SKM-1 treated with dmso at 0.1 percent for 144 hours (cell line): ENCODE measurements around the gene HOXB4.

Experiments
- DNase-seq: peaks from one replicate; lab custom pipeline; 2025; ENCODE audit not compliant: unreplicated experiment; lab: John Stamatoyannopoulos, UW

The HOXB4 gene

DNA sequence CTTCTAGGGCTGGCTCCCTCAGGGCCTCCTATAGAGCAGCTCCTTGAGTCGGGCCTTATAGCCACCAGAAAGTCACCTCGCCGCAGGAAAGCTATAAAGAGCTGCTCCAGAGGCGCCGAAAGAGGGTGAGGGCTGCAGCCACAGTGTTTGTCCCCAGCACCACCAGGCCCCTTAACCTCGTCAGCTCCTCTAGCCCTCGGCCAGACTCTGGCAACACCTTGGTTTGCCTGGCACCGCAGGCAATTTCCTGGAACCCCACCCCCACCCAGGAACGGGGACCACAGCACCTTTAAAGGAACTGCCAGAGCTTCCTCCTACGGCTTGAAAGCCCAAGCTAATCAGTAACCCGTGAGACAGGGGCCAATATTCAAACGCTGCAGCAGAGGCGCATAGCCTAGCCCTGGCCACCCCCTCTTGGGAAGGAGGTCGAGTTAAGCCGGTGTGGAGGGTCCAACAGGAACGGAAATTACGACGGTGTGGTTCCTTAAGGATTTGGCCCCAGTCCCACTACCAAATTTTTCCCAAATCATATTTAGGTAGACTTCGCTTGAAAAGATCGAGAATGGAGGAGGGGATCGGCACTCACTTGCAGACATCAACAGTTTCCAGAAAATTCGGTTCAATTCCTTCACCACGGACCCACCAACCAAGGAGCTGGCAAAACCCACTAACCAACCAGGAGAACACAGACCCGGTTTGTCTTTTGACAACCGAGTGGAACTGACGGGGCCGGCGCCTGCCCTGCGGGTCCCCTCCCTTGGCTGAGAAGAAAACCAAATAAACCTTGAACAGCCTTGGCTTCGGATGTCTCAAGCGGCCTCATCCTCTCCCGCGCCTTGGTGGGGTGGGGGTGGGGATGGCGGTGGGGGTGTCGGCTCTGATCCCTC, 23.6 kb upstream of the HOXB4 start:
- no peak for DNase-seq

DNA sequence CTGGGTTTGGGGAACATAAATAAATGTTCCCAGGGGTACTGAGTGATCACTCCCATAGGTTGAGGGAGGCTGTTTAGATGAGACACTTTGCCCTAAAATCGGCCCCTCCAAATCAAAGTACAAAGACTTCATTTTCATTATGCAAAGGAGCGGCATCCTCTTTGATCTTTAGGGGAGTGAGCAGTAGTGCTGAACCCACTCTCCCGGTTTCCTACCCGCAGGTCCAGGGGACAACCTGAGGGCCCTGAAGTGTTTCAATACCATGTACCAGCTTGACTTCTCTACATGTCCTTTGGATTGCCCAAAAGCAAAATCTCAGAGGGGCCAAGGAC, 23.0 kb upstream of the HOXB4 start:
- no peak for DNase-seq

- no peak for DNase-seq
These were observed 22.3 kb upstream of the HOXB4 start for GRCh38 chr17:48600244-48601098.

- no peak for DNase-seq
These were observed 21.2 kb upstream of the HOXB4 start for GRCh38 chr17:48599354-48599753.

DNA sequence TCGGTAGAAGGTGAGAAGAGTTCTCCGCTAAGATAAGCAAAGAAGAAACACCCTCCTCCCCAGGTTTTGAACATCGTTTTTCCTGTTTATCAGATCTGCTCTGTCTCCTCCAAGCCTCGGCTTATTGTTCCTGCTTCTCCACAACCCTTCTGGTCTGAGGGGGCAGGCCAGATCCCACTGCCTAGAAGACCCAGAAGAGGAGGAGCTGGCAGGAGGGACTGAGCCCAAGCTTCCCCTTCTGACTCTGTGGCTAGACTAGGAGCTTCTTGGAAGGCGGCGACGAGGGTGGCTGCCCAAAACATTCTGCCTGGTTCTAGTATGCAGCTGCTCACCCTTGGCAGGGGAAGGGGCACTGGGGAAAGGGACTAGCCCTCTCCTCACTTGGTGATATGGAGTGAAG, 20.6 kb upstream of the HOXB4 start:
- DNase-seq, result no peak

DNA sequence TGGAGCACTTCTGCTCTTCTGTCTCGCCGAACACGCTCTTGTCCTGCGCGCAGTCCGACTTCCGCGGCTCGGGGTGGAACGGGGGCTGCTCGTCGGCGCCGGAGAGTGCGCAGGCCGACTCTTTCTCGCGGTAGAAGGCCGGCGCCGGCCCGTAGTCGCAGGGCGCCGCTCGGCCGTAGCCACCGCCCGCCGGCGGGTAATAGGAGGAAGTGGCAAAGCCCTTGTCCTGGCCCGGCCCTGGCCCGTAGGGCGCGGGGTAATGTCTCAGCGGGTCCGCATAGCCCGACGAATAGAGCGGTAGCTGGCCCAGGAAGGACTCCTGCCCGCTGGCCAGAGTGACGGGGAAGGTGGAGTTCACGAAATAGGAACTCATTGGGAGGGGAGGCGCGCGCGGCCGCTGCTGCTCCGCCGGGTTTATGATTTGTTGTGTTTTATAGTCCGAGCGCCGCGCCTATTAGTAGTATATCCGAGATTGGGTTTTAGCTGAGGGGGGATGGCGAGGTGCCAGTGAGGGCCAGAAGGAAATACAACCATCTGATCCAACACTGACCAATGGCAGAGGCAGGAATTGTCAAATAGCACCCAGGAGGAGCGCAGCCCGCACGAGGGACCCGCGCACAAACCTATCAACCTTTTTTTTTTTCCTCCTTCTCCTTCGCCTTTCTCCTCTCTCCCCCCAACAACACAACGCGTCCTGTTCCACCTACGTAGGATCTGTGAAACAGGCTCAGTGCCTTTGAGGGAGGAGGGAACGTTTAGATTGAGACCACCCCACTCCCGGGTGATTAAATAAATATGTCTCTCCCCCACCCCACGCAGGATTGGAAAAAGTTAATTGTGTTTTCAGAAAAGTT, 19.9 kb upstream of the HOXB4 start:
- DNase-seq, result no peak

DNA sequence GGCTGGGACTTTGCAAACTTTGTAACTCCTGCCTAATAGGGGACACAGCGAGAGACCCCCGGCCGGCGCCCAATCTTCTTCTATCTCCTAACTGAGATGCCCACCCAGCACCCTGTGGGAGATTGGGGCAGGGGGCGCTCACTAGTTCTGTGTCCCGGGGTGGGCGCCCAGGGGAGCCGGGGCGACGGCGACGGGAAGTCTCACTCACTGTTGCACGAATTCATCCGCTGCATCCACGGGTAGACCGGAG, 19.3 kb upstream of the HOXB4 start:
- no peak for DNase-seq

DNA sequence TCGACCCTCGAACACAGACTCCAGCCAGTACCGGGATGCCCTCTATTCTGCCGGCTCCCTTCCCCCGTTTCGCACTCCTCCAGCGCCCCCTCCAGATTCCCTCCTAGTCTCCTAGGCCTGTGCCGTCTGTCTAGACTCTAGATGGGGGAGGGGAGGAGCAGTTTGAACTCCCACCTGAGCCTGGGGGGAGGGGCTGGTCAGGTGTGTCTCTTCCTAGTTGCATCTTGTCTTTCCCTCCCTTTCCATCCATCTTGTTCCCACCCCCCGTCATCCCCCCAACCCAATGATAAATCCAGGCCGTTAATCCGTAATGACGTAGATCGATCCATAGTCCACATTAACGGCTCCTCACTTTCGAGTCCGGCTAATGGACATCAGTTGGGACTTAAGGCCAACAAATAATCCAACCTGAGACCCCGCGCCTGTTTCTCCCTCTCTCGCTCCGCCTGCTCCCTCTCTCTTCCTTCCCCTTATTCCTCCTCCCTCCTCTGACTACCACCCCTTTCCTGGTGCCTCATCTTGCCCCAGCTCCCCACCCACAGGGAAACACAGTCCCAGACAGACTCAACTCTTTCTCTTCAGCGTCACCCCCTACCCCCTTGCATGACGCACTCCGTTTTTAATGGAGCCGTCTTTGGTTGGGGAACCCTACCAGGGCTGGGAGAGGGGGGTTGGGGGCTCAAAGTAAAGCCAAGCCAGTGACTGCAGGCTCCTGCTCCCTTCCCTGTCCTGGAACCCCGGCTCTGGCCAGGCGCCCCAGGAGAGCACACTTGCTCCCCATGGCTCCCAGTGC, 18.8 kb upstream of the HOXB4 start:
- no peak for DNase-seq

DNA sequence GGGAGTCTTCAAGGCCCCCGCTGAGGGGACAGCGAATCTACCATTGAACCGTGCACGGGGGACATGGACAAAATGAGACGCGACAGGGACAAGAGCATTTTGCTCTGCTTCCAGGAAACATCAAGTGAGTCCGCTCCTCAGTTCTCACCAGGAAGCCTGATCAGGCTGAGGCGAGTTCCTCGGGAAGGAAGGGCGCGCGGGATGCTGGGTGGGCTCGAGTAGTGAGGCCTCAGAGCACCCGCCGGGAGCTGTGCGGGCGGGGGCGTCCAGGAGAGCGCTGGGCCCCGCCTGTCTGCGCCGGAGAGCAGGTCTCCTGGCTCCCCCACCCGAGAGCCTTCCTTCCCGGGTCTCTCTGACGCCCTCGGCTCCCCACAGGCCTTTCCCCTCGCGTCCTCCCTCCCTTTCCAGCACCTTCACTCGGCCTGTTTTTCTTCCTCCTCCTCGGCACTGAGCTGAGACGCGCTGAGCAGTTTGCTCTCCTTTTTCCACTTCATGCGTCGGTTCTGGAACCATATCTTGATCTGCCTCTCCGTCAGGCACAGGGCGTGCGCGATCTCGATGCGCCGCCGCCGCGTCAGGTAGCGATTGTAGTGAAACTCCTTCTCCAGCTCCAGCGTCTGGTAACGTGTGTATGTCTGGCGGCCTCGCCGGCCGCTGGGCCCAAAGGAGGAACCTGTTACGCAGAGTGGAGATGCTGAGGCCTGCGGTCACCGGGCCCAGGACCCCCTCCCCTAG, 18.0 kb upstream of the HOXB4 start:
- no peak for DNase-seq

DNA sequence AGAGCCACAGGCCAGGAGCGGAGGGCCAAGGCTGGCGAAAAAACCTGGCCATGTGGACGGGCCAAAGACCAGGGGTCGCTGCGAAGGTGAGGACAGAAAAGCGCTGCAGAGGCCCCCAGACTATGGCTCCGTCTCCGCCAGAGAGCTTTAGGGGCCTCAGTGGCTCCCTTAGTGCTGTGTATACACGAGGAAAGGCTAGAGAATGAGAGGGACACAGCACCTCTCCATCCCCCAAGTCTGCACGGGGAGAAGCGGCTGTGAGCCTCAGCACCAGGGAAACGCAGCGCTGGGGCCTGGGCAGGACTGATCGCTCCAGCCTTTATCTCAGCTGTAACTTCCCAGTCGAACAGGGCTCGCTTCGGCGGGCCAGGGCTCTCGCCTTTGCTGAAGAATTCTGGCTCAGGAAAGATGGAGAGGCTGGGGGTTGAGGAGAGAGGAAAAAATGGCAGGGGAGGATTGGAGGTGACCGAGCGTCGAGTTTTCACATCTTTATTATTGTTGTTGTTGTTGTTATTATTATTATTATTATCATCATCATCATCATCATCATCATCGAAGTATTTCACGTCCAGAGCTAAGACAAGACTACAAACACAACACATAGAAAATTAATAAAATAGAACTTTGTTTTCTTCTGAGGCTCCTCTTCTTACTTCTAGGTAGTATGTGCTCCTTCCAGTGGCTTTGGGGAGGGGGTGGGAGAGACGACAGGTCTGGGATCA, 17.3 kb upstream of the HOXB4 start:
- no peak for DNase-seq

- DNase-seq, result no peak
These were observed 16.6 kb upstream of the HOXB4 start for GRCh38 chr17:48594538-48595277.

- peak; percentile 79 for DNase-seq
These were observed 15.8 kb upstream of the HOXB4 start for GRCh38 chr17:48593840-48594537.

DNA sequence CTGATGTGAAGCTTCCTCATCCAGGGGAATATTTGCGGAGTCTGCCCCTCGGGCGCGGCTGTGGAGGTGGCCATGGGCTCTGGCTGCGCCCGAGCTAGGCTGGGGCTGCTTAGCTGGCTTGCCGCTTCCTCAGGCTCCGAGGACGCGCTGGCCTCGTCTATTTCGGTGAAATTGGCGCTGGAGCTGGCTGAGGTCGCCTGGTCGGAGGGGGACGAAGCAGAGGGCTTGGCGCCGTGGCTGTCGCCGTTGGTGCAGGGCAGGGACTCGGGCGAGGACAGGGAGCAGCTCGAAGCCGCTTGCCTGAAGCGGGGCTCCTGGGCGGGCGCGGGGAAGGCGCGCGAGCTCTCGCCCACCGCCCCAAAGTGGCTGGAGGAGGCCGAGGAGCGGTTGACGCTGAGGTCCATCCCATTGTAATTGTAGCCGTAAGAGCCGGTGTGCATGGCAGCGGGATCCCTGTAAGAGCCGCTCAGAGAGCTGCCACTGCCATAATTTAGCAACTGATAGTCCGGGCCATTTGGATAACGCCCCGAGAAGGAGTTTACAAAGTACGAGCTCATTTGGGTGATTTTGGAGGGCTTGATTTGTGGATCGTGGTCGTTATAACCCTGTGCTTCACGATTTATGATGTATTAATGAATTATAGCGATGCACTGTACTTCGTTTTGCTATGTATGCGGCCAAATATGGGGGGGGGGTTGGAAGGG, 15.1 kb upstream of the HOXB4 start, which contains the start of gene HOXB5:
Gene HOXB5, minus strand, starts transcription at position 654 of the 704 bp plus-strand sequence. Its CDS starts 97 bp downstream, at position 557.
- DNase-seq, result no peak

GRCh38 chr17:48592577-48592976, 14.4 kb upstream of the HOXB4 start:
- no peak for DNase-seq

GRCh38 chr17:48592057-48592514, 13.9 kb upstream of the HOXB4 start:
- no peak for DNase-seq

DNA sequence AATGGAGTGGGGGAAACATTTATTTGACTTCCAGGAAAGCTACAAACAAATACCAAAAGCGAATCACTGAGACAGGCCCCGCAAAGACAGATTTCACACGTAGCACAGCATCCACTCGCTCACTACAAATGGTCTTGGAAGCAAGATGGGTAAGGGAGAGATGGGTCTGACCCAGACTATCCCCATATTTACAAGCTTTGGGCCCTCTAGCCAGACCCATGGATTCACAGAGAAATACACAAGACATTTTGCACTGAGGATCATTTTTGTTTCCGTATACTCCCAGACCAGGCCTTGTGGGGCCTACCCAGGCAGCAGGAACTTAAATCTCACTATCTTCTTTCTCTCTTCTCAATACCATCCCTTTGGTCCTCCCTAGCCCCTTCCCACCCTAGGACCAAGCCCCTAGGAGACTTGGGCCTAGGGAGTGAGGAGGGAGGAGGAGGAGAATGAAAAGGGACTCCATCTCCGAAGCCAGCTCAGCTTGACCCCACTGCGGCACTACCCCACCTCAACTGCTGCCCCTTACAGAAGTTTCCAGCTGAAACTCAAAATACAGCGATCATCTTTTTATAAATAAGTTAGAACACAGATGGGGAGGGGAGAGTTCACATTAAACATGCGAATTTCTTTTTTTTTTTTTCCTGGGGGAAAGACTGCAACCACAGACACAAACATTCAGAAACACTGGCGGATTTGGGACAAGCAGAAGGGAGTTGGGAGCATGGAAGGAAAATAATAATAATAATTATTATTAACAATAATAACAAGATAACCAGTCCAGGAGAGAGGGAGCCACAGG, 13.3 kb upstream of the HOXB4 start:
- DNase-seq, result no peak
